KMS-11 (cell line): Measurements from ENCODE around the gene LDLRAD3.

Source experiments
- H2AFZ ChIP-seq: fragments of 200-600 bp; sonication (generic); 2 replicates; pipeline ENCODE4 v1.6.1; 2016; ENCODE audit warnings: antibody characterized with exemption, mixed run types, low read depth
- H3K27ac ChIP-seq: fragments of 200-600 bp; sonication (generic); 2 replicates; pipeline ENCODE4 v1.6.1; 2016; ENCODE audit warnings: mild to moderate bottlenecking, mixed run types
- H3K27me3 ChIP-seq: fragments of 200-600 bp; sonication (generic); 2 replicates; pipeline ENCODE4 v1.6.1; 2017; ENCODE audit warnings: mild to moderate bottlenecking, low read depth, mixed run types, moderate library complexity; ENCODE audit not compliant: insufficient read depth
- H3K36me3 ChIP-seq: fragments of 200-600 bp; sonication (generic); 2 replicates; pipeline ENCODE4 v1.6.1; 2017; ENCODE audit warnings: mild to moderate bottlenecking, mixed run types; ENCODE audit not compliant: insufficient read depth
- H3K4me1 ChIP-seq: fragments of 200-600 bp; sonication (generic); 2 replicates; pipeline ENCODE4 v1.6.1; 2016; ENCODE audit warnings: mild to moderate bottlenecking, low read depth, mixed run types; ENCODE audit not compliant: poor library complexity, severe bottlenecking
- H3K4me2 ChIP-seq: fragments of 200-600 bp; sonication (generic); 2 replicates; pipeline ENCODE4 v1.7.0; 2016; ENCODE audit warnings: mild to moderate bottlenecking, mixed run types
- H3K4me3 ChIP-seq: fragments of 200-600 bp; sonication (generic); IDR thresholded peaks from 2 replicates; pipeline ENCODE4 v1.6.1; 2017; ENCODE audit warnings: low read depth, low read length, mixed read lengths; ENCODE audit not compliant: insufficient read depth
- H3K79me2 ChIP-seq: fragments of 200-600 bp; sonication (generic); 2 replicates; pipeline ENCODE4 v1.6.1; 2016; ENCODE audit warnings: low read depth, mixed run types; ENCODE audit not compliant: insufficient read depth
- H3K9ac ChIP-seq: fragments of 200-600 bp; sonication (generic); 2 replicates; pipeline ENCODE4 v1.6.1; 2016; ENCODE audit warnings: mild to moderate bottlenecking, mixed run types
- H4K20me1 ChIP-seq: fragments of 200-600 bp; sonication (generic); 2 replicates; pipeline ENCODE4 v1.6.1; 2016; ENCODE audit warnings: mild to moderate bottlenecking, mixed run types; ENCODE audit not compliant: insufficient read depth
- TF ChIP-seq, protein P1 (sequence below): fragments of 200-600 bp; sonication (generic); conservative IDR thresholded peaks from 2 replicates; pipeline ENCODE4 v1.6.1; 2017; ENCODE audit warnings: low read depth, mild to moderate bottlenecking, antibody characterized with exemption, low read length, moderate library complexity, mixed read lengths

LDLRAD3 gene

DNA sequence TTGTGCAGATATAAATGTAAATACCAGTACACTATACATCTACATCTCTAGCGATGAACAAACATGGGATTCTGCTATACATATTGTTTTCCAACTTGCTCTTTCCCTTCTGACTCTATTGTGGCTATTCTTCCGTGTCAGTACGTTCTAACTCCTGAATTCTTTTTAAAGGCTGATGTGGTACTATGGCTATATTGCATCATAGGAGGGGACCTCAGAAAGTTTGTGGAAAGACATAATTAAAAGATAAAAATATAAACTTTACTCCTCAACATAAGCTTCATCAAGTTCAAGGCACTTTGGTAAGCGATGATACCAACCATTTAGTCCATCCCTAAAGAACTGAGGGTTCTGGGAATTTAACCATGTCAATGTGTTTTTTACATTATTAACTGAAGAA, 72.8 kb downstream of the LDLRAD3 start:
- H3K79me2 ChIP-seq, result no peaks in the 10 kb centered on the region
- no peak overlapping the region for H3K4me2 ChIP-seq
- H4K20me1 ChIP-seq, result no peaks in the 10 kb centered on the region
- no peaks in the 10 kb centered on the region for H3K4me1 ChIP-seq
- H3K27ac ChIP-seq, result no peak overlapping the region
- H3K9ac ChIP-seq, result no peak overlapping the region
- no peak overlapping the region for H2AFZ ChIP-seq
- H3K4me3 ChIP-seq, result no peak overlapping the region
- no peaks in the 10 kb centered on the region for H3K27me3 ChIP-seq
- no peaks in the 10 kb centered on the region for H3K36me3 ChIP-seq
- TF ChIP-seq, protein P1, sequence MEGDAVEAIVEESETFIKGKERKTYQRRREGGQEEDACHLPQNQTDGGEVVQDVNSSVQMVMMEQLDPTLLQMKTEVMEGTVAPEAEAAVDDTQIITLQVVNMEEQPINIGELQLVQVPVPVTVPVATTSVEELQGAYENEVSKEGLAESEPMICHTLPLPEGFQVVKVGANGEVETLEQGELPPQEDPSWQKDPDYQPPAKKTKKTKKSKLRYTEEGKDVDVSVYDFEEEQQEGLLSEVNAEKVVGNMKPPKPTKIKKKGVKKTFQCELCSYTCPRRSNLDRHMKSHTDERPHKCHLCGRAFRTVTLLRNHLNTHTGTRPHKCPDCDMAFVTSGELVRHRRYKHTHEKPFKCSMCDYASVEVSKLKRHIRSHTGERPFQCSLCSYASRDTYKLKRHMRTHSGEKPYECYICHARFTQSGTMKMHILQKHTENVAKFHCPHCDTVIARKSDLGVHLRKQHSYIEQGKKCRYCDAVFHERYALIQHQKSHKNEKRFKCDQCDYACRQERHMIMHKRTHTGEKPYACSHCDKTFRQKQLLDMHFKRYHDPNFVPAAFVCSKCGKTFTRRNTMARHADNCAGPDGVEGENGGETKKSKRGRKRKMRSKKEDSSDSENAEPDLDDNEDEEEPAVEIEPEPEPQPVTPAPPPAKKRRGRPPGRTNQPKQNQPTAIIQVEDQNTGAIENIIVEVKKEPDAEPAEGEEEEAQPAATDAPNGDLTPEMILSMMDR, result no peak

DNA sequence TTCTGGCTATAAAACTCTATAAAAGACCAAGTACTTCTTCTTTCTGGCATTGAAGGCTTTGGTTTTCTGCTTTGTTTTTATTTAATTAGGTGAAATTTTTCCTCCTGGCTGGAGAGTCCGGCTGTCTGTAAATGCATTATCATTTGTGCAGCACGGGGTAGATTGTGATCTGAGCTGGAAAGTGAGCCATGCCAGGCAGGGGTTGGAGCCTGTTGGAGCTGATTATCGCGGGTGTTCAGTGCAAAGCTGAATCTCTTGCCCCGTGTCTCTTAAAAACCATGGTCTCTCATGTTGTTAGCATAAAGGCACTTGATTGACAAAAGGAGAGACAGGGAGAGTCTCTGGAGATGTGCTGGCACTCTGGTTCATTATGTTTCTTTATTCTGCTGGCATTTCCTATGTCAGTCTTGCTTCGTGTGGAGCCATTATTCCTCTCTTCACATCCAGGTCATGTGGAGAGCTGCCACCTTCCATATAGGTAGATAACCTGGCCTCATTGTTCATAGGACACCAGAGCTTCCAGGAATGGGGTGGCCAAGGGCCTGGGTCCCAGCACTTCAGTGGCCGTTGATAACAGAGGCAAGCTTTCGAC, 75.2 kb downstream of the LDLRAD3 start:
- Histone ChIP-seq H3K27me3 (no peaks in the 10 kb centered on the region), H3K9ac (no peak overlapping the region), H3K79me2 (no peaks in the 10 kb centered on the region), H4K20me1 (no peaks in the 10 kb centered on the region), H3K4me1 (no peaks in the 10 kb centered on the region), H3K4me2 (no peak overlapping the region), H3K4me3 (no peak overlapping the region), H2AFZ (no peak overlapping the region), H3K27ac (no peak overlapping the region), H3K36me3 (no peaks in the 10 kb centered on the region)
- TF ChIP-seq, protein P1, result no peak

DNA sequence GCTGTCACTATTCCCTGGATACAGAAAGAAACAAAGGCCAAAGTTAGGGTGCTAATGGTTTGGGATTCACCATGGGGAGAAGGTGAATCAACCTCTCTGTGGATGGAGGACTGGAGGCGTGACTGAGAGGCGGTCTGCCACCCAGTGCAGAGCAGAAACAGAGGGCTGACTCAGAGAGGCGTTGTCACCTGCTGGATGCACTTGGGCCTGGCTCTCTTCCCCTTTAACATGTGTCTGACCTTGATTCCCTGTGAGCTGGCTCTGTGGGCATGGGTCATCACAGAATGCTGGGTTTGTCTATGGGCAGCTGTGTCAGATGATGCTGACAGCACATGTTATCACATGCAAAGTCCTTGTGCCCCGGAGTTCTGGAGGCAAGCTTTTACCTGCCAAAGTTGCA, 75.9 kb downstream of the LDLRAD3 start:
- Histone ChIP-seq H3K79me2 (no peaks in the 10 kb centered on the region), H3K36me3 (no peaks in the 10 kb centered on the region), H3K27me3 (no peaks in the 10 kb centered on the region), H4K20me1 (no peaks in the 10 kb centered on the region), H3K9ac (no peak overlapping the region), H3K27ac (no peak overlapping the region), H2AFZ (no peak overlapping the region), H3K4me2 (no peak overlapping the region), H3K4me1 (no peaks in the 10 kb centered on the region), H3K4me3 (no peak overlapping the region)
- TF ChIP-seq, protein P1, result no peak

DNA sequence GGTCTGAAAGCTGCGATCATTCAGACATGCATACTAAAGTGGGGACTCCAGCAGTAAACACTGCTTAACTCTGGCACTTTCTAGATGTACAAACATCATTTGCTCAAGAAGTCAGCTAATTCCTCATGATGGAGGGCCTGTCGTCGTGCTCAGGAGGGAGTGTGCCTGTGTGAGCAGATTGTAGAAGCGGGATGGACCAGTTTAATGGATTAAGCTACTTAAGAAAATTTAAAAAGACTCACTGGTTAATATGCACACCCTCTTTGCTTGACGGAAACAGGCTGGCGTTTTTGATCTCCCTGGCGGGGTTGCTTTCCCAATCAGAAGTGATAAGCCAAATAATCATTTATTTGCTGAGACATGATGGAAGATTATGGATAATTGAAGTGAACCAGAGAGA, 79.0 kb downstream of the LDLRAD3 start:
- no peaks in the 10 kb centered on the region for H3K27me3 ChIP-seq
- TF ChIP-seq, protein P1, result no peak
- no peaks in the 10 kb centered on the region for H3K79me2 ChIP-seq
- H3K9ac ChIP-seq, result no peak overlapping the region
- no peak overlapping the region for H3K4me3 ChIP-seq
- H3K27ac ChIP-seq, result no peak overlapping the region
- no peaks in the 10 kb centered on the region for H3K4me1 ChIP-seq
- H3K36me3 ChIP-seq, result no peaks in the 10 kb centered on the region
- H4K20me1 ChIP-seq, result no peaks in the 10 kb centered on the region
- no peak overlapping the region for H3K4me2 ChIP-seq
- H2AFZ ChIP-seq, result no peak overlapping the region
